Fibroblast of lung (primary cell): Measurements from ENCODE around the gene CAPN2. TPM values are rescaled to one million over a fixed set of nuclear protein-coding genes. Genes with fewer than 3 reads are reported as not detected.

Source experiments
- DNase-seq, 2 donors: peaks; one replicate each; pipeline versions ENCODE4 v3.0.0 to v3.0.0-alpha.2; 2010; ENCODE audit warnings: low read depth in 2 of 2
- H2AFZ ChIP-seq: 2 replicates; pipeline ENCODE4 v1.5.1; 2012; ENCODE audit warnings: low read length, control low read depth, inconsistent platforms
- H3K27ac ChIP-seq: 2 replicates; pipeline ENCODE4 v1.5.1; 2011; ENCODE audit warnings: low read length, control low read depth; ENCODE audit not compliant: insufficient read depth
- H3K27me3 ChIP-seq: 2 replicates; pipeline ENCODE4 v1.5.1; 2011; ENCODE audit warnings: mild to moderate bottlenecking, low read length; ENCODE audit not compliant: control insufficient read depth, insufficient read depth
- H3K36me3 ChIP-seq: 2 replicates; pipeline ENCODE4 v1.5.1; 2011; ENCODE audit warnings: low read length; ENCODE audit not compliant: control insufficient read depth, insufficient read depth
- H3K4me1 ChIP-seq: 2 replicates; pipeline ENCODE4 v1.5.1; 2011; ENCODE audit warnings: low read length; ENCODE audit not compliant: control insufficient read depth, insufficient read depth; ENCODE audit errors: extremely low read depth
- H3K4me2 ChIP-seq: 2 replicates; pipeline ENCODE4 v1.5.1; 2011; ENCODE audit warnings: low read length, control low read depth; ENCODE audit not compliant: insufficient read depth; ENCODE audit errors: extremely low read depth
- H3K4me3 ChIP-seq, 4 experiments: fragments of 200-600 bp in 1 of 4; sonication (generic) in 1 of 4; replicated peaks in 1 of 4; 2 replicates each; pipeline ENCODE4 v1.5.1; 2011 to 2016; ENCODE audit warnings: low read length in 4 of 4, low read depth in 3 of 4, mild to moderate bottlenecking in 3 of 4, control low read depth in 2 of 4, inconsistent platforms in 1 of 4, mixed read lengths in 1 of 4; ENCODE audit not compliant: insufficient read depth in 1 of 4; ENCODE audit errors: control extremely low read depth in 1 of 4
- H3K79me2 ChIP-seq: 2 replicates; pipeline ENCODE4 v1.5.1; 2012; ENCODE audit warnings: mild to moderate bottlenecking, low read length, inconsistent platforms; ENCODE audit not compliant: control insufficient read depth, insufficient read depth
- H3K9ac ChIP-seq: 2 replicates; pipeline ENCODE4 v1.5.1; 2011; ENCODE audit warnings: mild to moderate bottlenecking, low read length, control low read depth; ENCODE audit not compliant: insufficient read depth
- H3K9me3 ChIP-seq: 2 replicates; pipeline ENCODE4 v1.5.1; 2012; ENCODE audit warnings: low read depth, low read length; ENCODE audit not compliant: control insufficient read depth, insufficient read depth
- H4K20me1 ChIP-seq: 2 replicates; pipeline ENCODE4 v1.5.1; 2011; ENCODE audit warnings: low read length; ENCODE audit not compliant: control insufficient read depth, insufficient read depth; ENCODE audit errors: extremely low read depth
- CTCF ChIP-seq, 2 donors: IDR thresholded peaks in 1 of 2; conservative IDR thresholded peaks in 1 of 2; 1 replicate in 1 of 2; 2 replicates in 1 of 2; pipeline ENCODE4 v1.5.1; 2011 to 2012; ENCODE audit warnings: low read length in 2 of 2, control low read depth in 1 of 2, inconsistent platforms in 1 of 2, low read depth in 1 of 2, mild to moderate bottlenecking in 1 of 2
- EZH2 ChIP-seq: IDR thresholded peaks from 2 replicates; pipeline ENCODE4 v1.5.1; 2012; ENCODE audit warnings: low read length, control low read depth, mild to moderate bottlenecking; ENCODE audit errors: missing control alignments
- polyA plus RNA-seq, 2 donors: library from polyadenylated mRNA; depleted of rRNA in 1 of 2; stranded (reverse) in 1 of 2; unstranded in 1 of 2; fragments of >200 nt; gene quantifications; 2 replicates each; pipeline ENCODE4 v1.2.1, GENCODE V29; 2011 to 2012; ENCODE audit warnings: missing spikeins in 1 of 2
- total RNA-seq: library from RNA; depleted of rRNA; stranded (reverse); fragments of >200 nt; gene quantifications from 2 replicates; pipeline ENCODE4 v1.2.1, GENCODE V29; 2014

Gene CAPN2
- total and polyA plus RNA-seq, 2 donors (not counting 1 experiment from before 2014, with no cell fraction given): 387 to 488 TPM

- no peak for TF ChIP-seq EZH2
- no peak for TF ChIP-seq CTCF (conservative IDR thresholded peaks at IDR 0.05 in 1 of 2, IDR thresholded peaks at IDR 0.05 in 1 of 2; ENCODE audit: low read depth in 1 of 2, low read length in 2 of 2)
- H3K9ac ChIP-seq: no peak overlapping the region
- H2AFZ ChIP-seq: no peak overlapping the region
- no peak overlapping the region for H3K27ac ChIP-seq
- no peaks in the 10 kb centered on the region for H3K9me3 ChIP-seq
- H3K4me3 ChIP-seq: no peak overlapping the region
- H3K36me3 ChIP-seq: no peaks in the 10 kb centered on the region
- H3K4me2 ChIP-seq: no peak overlapping the region
- H3K27me3 ChIP-seq: peaks cover 13% of the 10 kb centered on the region
- no peaks in the 10 kb centered on the region for H3K79me2 ChIP-seq
- DNase-seq: no peak
- H3K4me1 ChIP-seq: no peaks in the 10 kb centered on the region
- no peaks in the 10 kb centered on the region for H4K20me1 ChIP-seq
Measured at GRCh38 chr1:223680188-223680587, 32.2 kb upstream of the CAPN2 start.

- H4K20me1 ChIP-seq: no peaks in the 10 kb centered on the region
- H3K4me2 ChIP-seq: no peak overlapping the region
- H3K36me3 ChIP-seq: no peaks in the 10 kb centered on the region
- peaks cover 13% of the 10 kb centered on the region for H3K27me3 ChIP-seq
- no peaks in the 10 kb centered on the region for H3K4me1 ChIP-seq
- no peak overlapping the region for H3K9ac ChIP-seq
- H3K27ac ChIP-seq: no peak overlapping the region
- TF ChIP-seq CTCF (conservative IDR thresholded peaks at IDR 0.05 in 1 of 2, IDR thresholded peaks at IDR 0.05 in 1 of 2; ENCODE audit: low read depth in 1 of 2, low read length in 2 of 2) (no peak), EZH2 (no peak)
- no peak overlapping the region for H3K4me3 ChIP-seq
- no peaks in the 10 kb centered on the region for H3K79me2 ChIP-seq
- no peaks in the 10 kb centered on the region for H3K9me3 ChIP-seq
- H2AFZ ChIP-seq: no peak overlapping the region
- DNase-seq: no peak
Measured at GRCh38 chr1:223682502-223682901, 29.8 kb upstream of the CAPN2 start.

- TF ChIP-seq CTCF (conservative IDR thresholded peaks at IDR 0.05 in 1 of 2, IDR thresholded peaks at IDR 0.05 in 1 of 2; ENCODE audit: low read depth in 1 of 2, low read length in 2 of 2): peak; percentile 65 to 71
- no peak for TF ChIP-seq EZH2
- H3K27ac ChIP-seq: no peak overlapping the region
- DNase-seq: peak; percentile 45 to 53
- H3K27me3 ChIP-seq: peaks cover 13% of the 10 kb centered on the region
- no peaks in the 10 kb centered on the region for H3K4me1 ChIP-seq
- no peaks in the 10 kb centered on the region for H3K79me2 ChIP-seq
- no peaks in the 10 kb centered on the region for H3K36me3 ChIP-seq
- H3K9me3 ChIP-seq: no peaks in the 10 kb centered on the region
- H3K9ac ChIP-seq: no peak overlapping the region
- H3K4me3 ChIP-seq: no peak overlapping the region
- H4K20me1 ChIP-seq: no peaks in the 10 kb centered on the region
- no peak overlapping the region for H3K4me2 ChIP-seq
- no peak overlapping the region for H2AFZ ChIP-seq
Measured at GRCh38 chr1:223683586-223684487, 28.5 kb upstream of the CAPN2 start.
